ACC112 (cell line): ENCODE results near the gene ABCB11.

ENCODE experiments used
- H2AFZ ChIP-seq: fragments of 200-600 bp; sonication (generic); one replicate; pipeline ENCODE4 v1.6.0; 2017; ENCODE audit warnings: antibody characterized with exemption, low read length; ENCODE audit not compliant: unreplicated experiment
- H3K27ac ChIP-seq: fragments of 200-600 bp; sonication (generic); 2 replicates; pipeline ENCODE4 v1.5.1; 2014; ENCODE audit warnings: low read depth, mild to moderate bottlenecking, antibody characterized with exemption, low read length, moderate library complexity
- H3K27me3 ChIP-seq: fragments of 200-600 bp; sonication (generic); 2 replicates; pipeline ENCODE4 v1.6.1; 2014; ENCODE audit warnings: mild to moderate bottlenecking, antibody characterized with exemption, low read length, moderate library complexity, mixed read lengths; ENCODE audit not compliant: insufficient read depth
- H3K36me3 ChIP-seq: fragments of 200-600 bp; sonication (generic); 2 replicates; pipeline ENCODE4 v1.6.1; 2016; ENCODE audit warnings: mild to moderate bottlenecking, antibody characterized with exemption, low read length, moderate library complexity, mixed read lengths; ENCODE audit not compliant: insufficient read depth
- H3K4me1 ChIP-seq: fragments of 200-600 bp; sonication (generic); one replicate; pipeline ENCODE4 v1.6.1; 2016; ENCODE audit warnings: low read length, mixed read lengths; ENCODE audit not compliant: insufficient read depth, unreplicated experiment, control insufficient read depth
- H3K4me3 ChIP-seq: fragments of 200-600 bp; sonication (generic); 2 replicates; pipeline ENCODE4 v1.5.1; 2014; ENCODE audit warnings: mild to moderate bottlenecking, low read depth, low read length
- H3K79me2 ChIP-seq: fragments of 200-600 bp; sonication (generic); one replicate; pipeline ENCODE4 v1.6.0; 2016; ENCODE audit warnings: low read length; ENCODE audit not compliant: control insufficient read depth, unreplicated experiment, insufficient read depth

Gene ABCB11

GRCh38 chr2:168930242-168930641 is 100.9 kb downstream of the ABCB11 start:
- peaks cover 7% of the 10 kb centered on the region for H3K4me1 ChIP-seq
- no peaks in the 10 kb centered on the region for H3K27me3 ChIP-seq
- no peak overlapping the region for H3K4me3 ChIP-seq
- no peak overlapping the region for H3K27ac ChIP-seq
- H3K79me2 ChIP-seq = no peaks in the 10 kb centered on the region
- no peak overlapping the region for H2AFZ ChIP-seq
- H3K36me3 ChIP-seq = no peaks in the 10 kb centered on the region

- no peak overlapping the region for H3K27ac ChIP-seq
- no peaks in the 10 kb centered on the region for H3K79me2 ChIP-seq
- no peaks in the 10 kb centered on the region for H3K27me3 ChIP-seq
- H3K4me1 ChIP-seq = no peaks in the 10 kb centered on the region
- H3K36me3 ChIP-seq = no peaks in the 10 kb centered on the region
- no peak overlapping the region for H2AFZ ChIP-seq
- H3K4me3 ChIP-seq = no peak overlapping the region
Measured at GRCh38 chr2:168929031-168929430, 102.1 kb downstream of the ABCB11 start.

- H3K79me2 ChIP-seq = no peaks in the 10 kb centered on the region
- no peaks in the 10 kb centered on the region for H3K27me3 ChIP-seq
- H2AFZ ChIP-seq = no peak overlapping the region
Measured at GRCh38 chr2:168928113-168928831, 102.9 kb downstream of the ABCB11 start.

GRCh38 chr2:168926621-168927386 is 104.3 kb downstream of the ABCB11 start:
- Histone ChIP-seq H2AFZ (no peak overlapping the region), H3K27me3 (no peaks in the 10 kb centered on the region), H3K27ac (no peak overlapping the region), H3K4me1 (no peaks in the 10 kb centered on the region), H3K4me3 (no peak overlapping the region), H3K79me2 (no peaks in the 10 kb centered on the region), H3K36me3 (no peaks in the 10 kb centered on the region)

More at GRCh38 chr2:168928113-168928831, 102.9 kb downstream of the ABCB11 start:
- Histone ChIP-seq H3K4me3 (no peak overlapping the region), H3K36me3 (no peaks in the 10 kb centered on the region), H3K27ac (no peak overlapping the region), H3K4me1 (no peaks in the 10 kb centered on the region)

GRCh38 chr2:168920504-168921157 is 110.5 kb downstream of the ABCB11 start:
- no peaks in the 10 kb centered on the region for H3K4me1 ChIP-seq
- no peaks in the 10 kb centered on the region for H3K36me3 ChIP-seq
- no peaks in the 10 kb centered on the region for H3K79me2 ChIP-seq
- no peak overlapping the region for H3K4me3 ChIP-seq
- H3K27me3 ChIP-seq = no peaks in the 10 kb centered on the region
- H2AFZ ChIP-seq = no peak overlapping the region
- no peak overlapping the region for H3K27ac ChIP-seq

GRCh38 chr2:168916331-168916675 is 114.8 kb downstream of the ABCB11 start:
- Histone ChIP-seq H3K36me3 (no peaks in the 10 kb centered on the region), H3K4me3 (no peak overlapping the region), H3K4me1 (no peaks in the 10 kb centered on the region), H2AFZ (no peak overlapping the region), H3K27ac (no peak overlapping the region), H3K27me3 (peaks cover 13% of the 10 kb centered on the region), H3K79me2 (no peaks in the 10 kb centered on the region)

GRCh38 chr2:168915441-168916330 is 115.4 kb downstream of the ABCB11 start:
- no peaks in the 10 kb centered on the region for H3K36me3 ChIP-seq
- H3K79me2 ChIP-seq = no peaks in the 10 kb centered on the region
- peaks cover 17% of the 10 kb centered on the region for H3K27me3 ChIP-seq
- no peak overlapping the region for H3K27ac ChIP-seq
- H2AFZ ChIP-seq = no peak overlapping the region
- H3K4me1 ChIP-seq = no peaks in the 10 kb centered on the region
- no peak overlapping the region for H3K4me3 ChIP-seq

GRCh38 chr2:168913495-168913894 is 117.6 kb downstream of the ABCB11 start:
- no peak overlapping the region for H3K4me3 ChIP-seq
- no peaks in the 10 kb centered on the region for H3K4me1 ChIP-seq
- peaks cover 27% of the 10 kb centered on the region for H3K27me3 ChIP-seq
- H3K79me2 ChIP-seq = no peaks in the 10 kb centered on the region
- no peak overlapping the region for H2AFZ ChIP-seq
- H3K27ac ChIP-seq = no peak overlapping the region
- no peaks in the 10 kb centered on the region for H3K36me3 ChIP-seq

GRCh38 chr2:168912901-168913369 is 118.2 kb downstream of the ABCB11 start:
- Histone ChIP-seq H3K4me3 (peak overlapping the region; percentile 70), H3K27ac (no peak overlapping the region)

GRCh38 chr2:168912466-168912865 is 118.7 kb downstream of the ABCB11 start:
- Histone ChIP-seq H3K4me3 (peak overlapping the region; percentile 70), H2AFZ (peak overlapping the region; percentile 53), H3K27me3 (peaks cover 27% of the 10 kb centered on the region), H3K79me2 (no peaks in the 10 kb centered on the region), H3K36me3 (no peaks in the 10 kb centered on the region), H3K4me1 (no peaks in the 10 kb centered on the region), H3K27ac (no peak overlapping the region)

More at GRCh38 chr2:168912901-168913369, 118.2 kb downstream of the ABCB11 start:
- peak overlapping the region; percentile 53 for H2AFZ ChIP-seq
- H3K27me3 ChIP-seq = peaks cover 27% of the 10 kb centered on the region
- no peaks in the 10 kb centered on the region for H3K4me1 ChIP-seq
- no peaks in the 10 kb centered on the region for H3K79me2 ChIP-seq
- no peaks in the 10 kb centered on the region for H3K36me3 ChIP-seq
